Pons (tissue), 1 donor: ENCODE results near the gene RPA1.
A peak's percentile ranks its signal among the peaks of the same experiment; 100 is the strongest.
"Not testable (repeated sequence)": the region's sequence is repeated elsewhere in the genome, so short reads cannot be mapped to it uniquely, and the experiment has no call there.

Experiments
- DNase-seq: peaks from one replicate; pipeline ENCODE4 v3.0.0-alpha.2; 2016; ENCODE audit warnings: low spot score

Gene RPA1

GRCh38 chr17:1820528-1821252 lies 9.1 kb upstream of the RPA1 start:
- DNase-seq: no peak

GRCh38 chr17:1829216-1829591 lies 601 bp upstream of the RPA1 start:
- peak; percentile 3 for DNase-seq

- peak; percentile 9 for DNase-seq
Measured at GRCh38 chr17:1830288-1830687, 483 bp downstream of the RPA1 start.

GRCh38 chr17:1834380-1835149 lies 4.8 kb downstream of the RPA1 start:
- DNase-seq: no peak

GRCh38 chr17:1839516-1839915 lies 9.7 kb downstream of the RPA1 start:
- no peak for DNase-seq

- no peak for DNase-seq
Measured at GRCh38 chr17:1843947-1844346, 14.1 kb downstream of the RPA1 start.

- no peak for DNase-seq
Measured at GRCh38 chr17:1847191-1847590, 17.4 kb downstream of the RPA1 start.

GRCh38 chr17:1852327-1852726 lies 22.5 kb downstream of the RPA1 start:
- no peak for DNase-seq

- DNase-seq: no peak
Measured at GRCh38 chr17:1853698-1854097, 23.9 kb downstream of the RPA1 start.

GRCh38 chr17:1856462-1856861 lies 26.7 kb downstream of the RPA1 start:
- DNase-seq: not testable (repeated sequence)

- DNase-seq: no peak
Measured at GRCh38 chr17:1860978-1861377, 31.2 kb downstream of the RPA1 start.

GRCh38 chr17:1861391-1862010 lies 31.7 kb downstream of the RPA1 start:
- DNase-seq: no peak

- DNase-seq: no peak
Measured at GRCh38 chr17:1865252-1866037, 35.6 kb downstream of the RPA1 start.

- DNase-seq: no peak
Measured at GRCh38 chr17:1867307-1867706, 37.5 kb downstream of the RPA1 start.

GRCh38 chr17:1868090-1868489 lies 38.3 kb downstream of the RPA1 start:
- DNase-seq: no peak

- DNase-seq: no peak
Measured at GRCh38 chr17:1870592-1870991, 40.8 kb downstream of the RPA1 start.

GRCh38 chr17:1871756-1872155 lies 42.0 kb downstream of the RPA1 start:
- no peak for DNase-seq

GRCh38 chr17:1872254-1872653 lies 42.4 kb downstream of the RPA1 start:
- no peak for DNase-seq

- DNase-seq: no peak
Measured at GRCh38 chr17:1872976-1873375, 43.2 kb downstream of the RPA1 start.

GRCh38 chr17:1873418-1873817 lies 43.6 kb downstream of the RPA1 start:
- DNase-seq: no peak

GRCh38 chr17:1875597-1875996 lies 45.8 kb downstream of the RPA1 start:
- no peak for DNase-seq

- DNase-seq: no peak
Measured at GRCh38 chr17:1878419-1879121, 48.8 kb downstream of the RPA1 start.
